Ovary (tissue), 9 donors: ENCODE data around the gene ATXN1. TPM values are rescaled to one million over a fixed set of nuclear protein-coding genes. Genes with fewer than 3 reads are reported as not detected.

ENCODE experiments used
- DNase-seq, 5 donors: peaks; one replicate each; pipeline ENCODE4 v3.0.0-alpha.2; 2019 to 2020
- H3K27ac ChIP-seq, 2 donors: fragments of 200-600 bp; one replicate each; pipeline versions ENCODE4 v1.5.1 to v1.8.0; 2019 to 2022
- H3K27me3 ChIP-seq: fragments of 200-600 bp; one replicate; pipeline ENCODE4 v1.8.0; 2022
- H3K36me3 ChIP-seq: fragments of 200-600 bp; sonication (generic); one replicate; pipeline ENCODE4 v1.5.1; 2019
- H3K4me1 ChIP-seq: one replicate; pipeline ENCODE4 v1.8.1; 2013; ENCODE audit warnings: mild to moderate bottlenecking, moderate library complexity; ENCODE audit not compliant: insufficient read depth
- H3K4me3 ChIP-seq: fragments of 200-600 bp; sonication (generic); one replicate; pipeline ENCODE4 v1.5.1; 2017
- H3K9me3 ChIP-seq, 2 donors: fragments of 200-600 bp in 1 of 2; sonication (generic) in 1 of 2; one replicate each; pipeline versions ENCODE4 v1.5.1 to v1.8.1; 2013 to 2019; ENCODE audit warnings: mild to moderate bottlenecking in 1 of 2, moderate library complexity in 1 of 2
- CTCF ChIP-seq, 3 donors: fragments of 450-650 bp in 2 of 3; fragments of 200-600 bp in 1 of 3; IDR thresholded peaks; one replicate each; pipeline versions ENCODE4 v1.5.1 to v1.8.0; 2016 to 2022; ENCODE audit warnings: antibody characterized with exemption in 3 of 3, mild to moderate bottlenecking in 1 of 3
- EP300 ChIP-seq: sonication (generic); formaldehyde crosslinking; IDR thresholded peaks from one replicate; pipeline ENCODE4 v1.6.1; 2017; ENCODE audit warnings: antibody characterized with exemption
- POLR2A ChIP-seq: fragments of 450-650 bp; IDR thresholded peaks from one replicate; pipeline ENCODE4 v1.6.1; 2017; ENCODE audit warnings: antibody characterized with exemption, mild to moderate bottlenecking, moderate library complexity
- WGBS, 3 donors: extraction: QIAGEN DNeasy Blood & Tissue Kit in 1 of 3; methylation state at CpG; one replicate each; pipeline versions ENCODE4 v1.1.5 to v1.1.7; 2013 to 2017; 5-methylcytosine and 5-hydroxymethylcytosine counted together
- intact Hi-C, 4 donors: fragments of 100-400 bp; cut with DNase I; formaldehyde crosslinking; loops; one replicate each; pipeline versions ENCODE4 v1.11.0 to v1.15.1; 2022 to 2023
- polyA plus RNA-seq, 2 donors: library from polyadenylated mRNA; stranded (reverse); fragments of 200-250 nt in 1 of 2; fragments of 350-450 nt in 1 of 2; fragmentation: Illumina TruSeq in 1 of 2; extraction: RNeasy Lipid Tissue Mini Kit (QIAGEN cat#74804) in 1 of 2; gene quantifications; one replicate each; pipeline ENCODE4 v1.2.3, GENCODE V29; 2013 to 2014
- total RNA-seq, 7 donors: library from RNA; depleted of rRNA in 2 of 7; stranded (reverse); fragments of >200 nt in 2 of 7; fragmentation: NEBNext Ultra II Directional in 3 of 7; extraction: Animal tissue kit (Norgen Biotek cat#: 25700) in 3 of 7; gene quantifications; one replicate each; pipeline versions ENCODE4 v1.1.0 to v1.2.4, GENCODE V29; 2016 to 2023
- donor health status: DM: no; HTN: no; CAD: no; lungs with moderate emphysema.
- donor health status: DM: no; HTN: no; CAD: no.
- donor health status: Bipolar disorder and iron deficiency.
- donor health status: DM: yes; HTN: yes; CAD: no.
- donor health status: DM: no; HTN: no; CAD: no.
- donor health status: DM: yes; HTN: yes; CAD: no.

The ATXN1 gene
- total and polyA plus RNA-seq, 9 donors = 7.3 to 38.2 (median 30.4) TPM

GRCh38 chr6:16318538-16318937, 442.7 kb downstream of the ATXN1 start:
- intact Hi-C loops = no loop called here
- H3K27me3 ChIP-seq = no peaks in the 10 kb centered on the region
- 36 to 60% (median 57%) methylated on average over 6 of the region's 6 CpGs for WGBS, 3 donors
- DNase-seq = no peak
- H3K36me3 ChIP-seq = no peaks in the 10 kb centered on the region
- no peak overlapping the region for H3K27ac ChIP-seq
- no peak overlapping the region for H3K4me3 ChIP-seq
- peaks cover 3% of the 10 kb centered on the region for H3K4me1 ChIP-seq
- TF ChIP-seq EP300 (no peak), POLR2A (no peak), CTCF (IDR thresholded peaks at IDR 0.05) (no peak)
- H3K9me3 ChIP-seq = no peaks in the 10 kb centered on the region

GRCh38 chr6:16316741-16317251, 444.5 kb downstream of the ATXN1 start:
- Histone ChIP-seq H3K27ac (no peak overlapping the region), H3K4me1 (peaks cover 3% of the 10 kb centered on the region)
- no peak for TF ChIP-seq POLR2A
- peak in 2 of 3 donors; percentile 24 to 45 for TF ChIP-seq CTCF (IDR thresholded peaks at IDR 0.05)

GRCh38 chr6:16314296-16314695, 447.0 kb downstream of the ATXN1 start:
- H3K9me3 ChIP-seq = no peaks in the 10 kb centered on the region
- no peaks in the 10 kb centered on the region for H3K27me3 ChIP-seq
- H3K4me1 ChIP-seq = no peaks in the 10 kb centered on the region
- no peak overlapping the region for H3K27ac ChIP-seq
- 86 to 88% (median 86%) methylated on average over 4 of the region's 4 CpGs for WGBS, 3 donors
- TF ChIP-seq POLR2A (no peak), CTCF (IDR thresholded peaks at IDR 0.05) (no peak), EP300 (no peak)
- H3K36me3 ChIP-seq = no peaks in the 10 kb centered on the region
- intact Hi-C loops = no loop called here
- DNase-seq = no peak
- no peak overlapping the region for H3K4me3 ChIP-seq

More at GRCh38 chr6:16316741-16317251, 444.5 kb downstream of the ATXN1 start:
- DNase-seq = no peak
- Histone ChIP-seq H3K36me3 (no peaks in the 10 kb centered on the region), H3K9me3 (no peaks in the 10 kb centered on the region), H3K27me3 (no peaks in the 10 kb centered on the region), H3K4me3 (no peak overlapping the region)
- intact Hi-C loops = no loop called here
- 61 to 71% (median 68%) methylated on average over 7 of the region's 7 CpGs for WGBS, 3 donors

- intact Hi-C loops = no loop called here
These were observed 447.5 kb downstream of the ATXN1 start for GRCh38 chr6:16313732-16314131.

More at GRCh38 chr6:16313732-16314131, 447.5 kb downstream of the ATXN1 start:
- H3K4me3 ChIP-seq = no peak overlapping the region
- WGBS, 3 donors = 89 to 96% (median 92%) methylated on average over 9 of the region's 9 CpGs
- no peak for DNase-seq
- no peak for TF ChIP-seq EP300
- no peak for TF ChIP-seq POLR2A
- TF ChIP-seq CTCF (IDR thresholded peaks at IDR 0.05) = no peak
- no peak overlapping the region for H3K27ac ChIP-seq
- no peaks in the 10 kb centered on the region for H3K36me3 ChIP-seq
- H3K4me1 ChIP-seq = no peaks in the 10 kb centered on the region
- H3K9me3 ChIP-seq = no peaks in the 10 kb centered on the region
- no peaks in the 10 kb centered on the region for H3K27me3 ChIP-seq
